GM18498 (cell line): ENCODE measurements around the gene IGLL5.

Experiments
- ATAC-seq: cut with Tn5 transposase; IDR thresholded peaks from one replicate; pipeline ENCODE4 v1.9.1; 2021; ENCODE audit warnings: mild to moderate bottlenecking, moderate library complexity; ENCODE audit not compliant: unreplicated experiment

IGLL5 gene

DNA sequence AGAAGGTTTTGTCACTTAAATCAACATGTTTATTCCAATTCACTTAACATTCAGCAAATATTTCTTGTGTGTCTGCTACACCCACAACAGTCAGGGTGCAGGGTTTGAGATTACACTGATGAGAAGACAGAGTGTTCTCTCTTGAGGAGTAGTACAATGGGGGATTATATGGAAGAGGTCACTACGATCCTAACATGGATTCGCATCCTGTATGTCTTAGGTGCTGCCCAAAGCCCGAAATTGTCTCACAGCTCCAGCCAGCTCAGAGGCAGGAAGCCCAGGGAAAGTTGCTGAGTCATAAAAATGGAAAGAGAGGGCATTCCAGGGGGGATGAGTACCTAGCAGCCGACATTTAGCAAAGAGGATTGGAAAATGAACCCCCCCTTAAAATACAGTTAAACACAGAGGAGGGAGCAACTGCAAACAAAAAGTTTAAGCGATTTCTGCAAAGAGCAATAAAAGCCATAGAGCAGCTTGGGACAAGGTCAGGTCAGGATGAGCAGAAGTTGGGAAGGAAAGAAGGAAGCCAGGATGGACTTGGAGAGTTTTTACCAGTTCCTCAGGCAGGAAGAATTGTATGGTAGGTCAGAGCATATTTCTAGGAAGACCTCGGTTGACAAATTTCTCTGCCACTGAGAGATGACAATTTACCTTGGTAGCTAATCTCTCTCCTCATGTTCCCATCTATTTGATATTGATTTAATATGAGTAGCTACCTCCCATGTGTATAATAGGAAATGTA, 49.5 kb downstream of the IGLL5 start:
- no peak for ATAC-seq

DNA sequence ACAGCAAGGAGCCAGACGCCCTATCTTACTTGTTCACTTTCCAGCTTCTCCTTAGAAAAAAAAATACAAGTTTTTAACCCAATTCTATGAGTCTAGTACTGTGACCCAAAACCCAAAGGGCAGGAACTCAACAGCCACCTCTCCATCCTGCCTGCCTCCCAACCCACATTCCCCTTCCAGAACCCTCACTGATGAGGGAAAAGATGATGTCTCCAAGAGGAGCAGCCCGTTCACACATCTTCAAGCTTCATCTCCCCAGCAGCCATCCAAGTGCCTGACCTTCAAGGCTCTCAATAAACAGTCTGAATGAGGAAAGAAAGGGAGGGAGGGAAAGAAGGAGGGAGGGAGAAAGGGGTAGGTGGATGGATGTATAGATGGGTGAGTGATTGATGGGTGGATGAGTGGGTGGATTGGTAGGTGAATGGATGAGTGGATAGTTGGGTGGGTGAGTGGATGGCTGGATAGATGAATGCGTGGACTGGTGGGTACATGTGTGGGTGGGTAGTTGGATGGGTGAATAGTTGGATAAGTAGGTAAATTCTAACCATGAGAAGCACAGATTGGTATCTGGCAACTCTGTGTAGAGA, 50.4 kb downstream of the IGLL5 start:
- no peak for ATAC-seq

DNA sequence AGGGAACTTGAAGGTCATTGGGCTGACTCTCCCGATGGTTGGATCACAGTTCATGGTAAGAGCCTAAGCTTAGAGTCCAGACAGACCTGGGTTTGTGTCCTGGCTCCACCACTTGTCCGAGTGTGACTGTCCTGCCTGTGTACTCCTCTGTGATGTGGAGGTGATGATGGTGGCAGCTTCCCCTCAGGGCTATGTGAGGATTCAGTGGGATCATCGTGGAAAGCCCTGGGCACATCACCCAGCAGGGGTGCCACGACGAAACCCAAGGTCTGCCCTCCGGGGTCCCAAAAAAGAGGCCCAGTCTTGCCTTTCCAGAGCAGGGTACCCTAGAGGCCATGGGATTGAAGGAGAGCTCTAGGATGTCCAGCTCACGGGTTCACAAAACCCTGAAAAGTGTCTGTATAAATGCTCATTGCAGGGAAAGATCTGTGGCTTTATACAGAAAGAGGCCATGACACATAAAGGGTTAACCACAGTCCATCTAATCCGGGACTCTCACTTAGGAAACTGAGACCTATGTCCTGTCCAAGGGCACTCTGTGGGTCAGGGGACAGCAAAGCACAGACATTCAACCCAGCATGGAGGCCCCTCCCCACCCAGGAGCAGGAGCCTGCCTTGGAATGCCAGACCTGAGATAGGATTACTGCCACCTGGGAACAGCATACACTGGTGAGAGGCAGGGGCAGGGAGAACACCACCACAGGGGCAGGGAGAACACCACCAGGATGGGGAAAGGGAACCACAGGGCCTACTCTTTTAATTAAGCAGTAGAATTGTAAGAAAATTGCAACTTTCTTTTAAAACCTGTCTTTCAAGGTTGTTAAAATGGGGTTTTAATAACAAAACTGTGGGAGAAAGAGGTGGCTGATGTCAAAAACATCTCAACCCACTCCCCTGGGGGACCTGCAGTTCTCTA, 51.3 kb downstream of the IGLL5 start:
- ATAC-seq, result no peak

DNA sequence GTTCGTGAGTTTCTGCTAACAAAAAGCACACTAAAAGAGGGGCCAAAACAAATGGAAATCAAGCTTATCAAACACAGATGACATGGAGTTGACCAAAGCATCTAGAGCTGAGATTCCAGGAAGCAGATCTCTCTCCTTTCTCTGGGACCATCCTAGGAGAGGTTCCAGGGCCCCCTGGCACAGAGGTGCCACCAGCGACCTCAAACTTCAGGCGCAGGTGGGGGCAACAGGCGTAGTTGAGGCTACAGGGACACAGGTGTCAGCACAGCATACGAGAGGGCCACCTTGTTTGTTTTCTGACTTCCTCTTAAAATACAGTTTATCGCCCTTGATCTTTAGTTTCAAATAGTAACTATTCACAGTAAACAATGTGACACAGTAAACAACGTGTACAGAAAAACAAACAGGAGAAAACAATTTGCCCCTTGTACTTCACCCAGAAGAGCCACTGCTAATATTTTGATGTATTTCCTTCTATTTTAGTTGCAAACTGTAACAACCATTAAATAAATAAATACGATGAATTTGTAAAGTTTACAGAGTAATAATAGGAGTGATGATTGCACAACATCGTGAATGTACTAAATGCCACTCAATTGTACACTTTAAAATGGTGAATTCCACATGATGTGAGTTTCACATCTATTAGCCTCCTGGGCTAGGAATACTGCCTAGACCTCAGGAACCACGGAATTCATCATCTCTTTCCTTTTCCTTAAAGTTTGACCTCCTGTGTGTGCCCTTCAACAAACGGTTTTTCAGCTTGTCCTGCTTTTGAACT, 52.2 kb downstream of the IGLL5 start:
- ATAC-seq, result no peak

DNA sequence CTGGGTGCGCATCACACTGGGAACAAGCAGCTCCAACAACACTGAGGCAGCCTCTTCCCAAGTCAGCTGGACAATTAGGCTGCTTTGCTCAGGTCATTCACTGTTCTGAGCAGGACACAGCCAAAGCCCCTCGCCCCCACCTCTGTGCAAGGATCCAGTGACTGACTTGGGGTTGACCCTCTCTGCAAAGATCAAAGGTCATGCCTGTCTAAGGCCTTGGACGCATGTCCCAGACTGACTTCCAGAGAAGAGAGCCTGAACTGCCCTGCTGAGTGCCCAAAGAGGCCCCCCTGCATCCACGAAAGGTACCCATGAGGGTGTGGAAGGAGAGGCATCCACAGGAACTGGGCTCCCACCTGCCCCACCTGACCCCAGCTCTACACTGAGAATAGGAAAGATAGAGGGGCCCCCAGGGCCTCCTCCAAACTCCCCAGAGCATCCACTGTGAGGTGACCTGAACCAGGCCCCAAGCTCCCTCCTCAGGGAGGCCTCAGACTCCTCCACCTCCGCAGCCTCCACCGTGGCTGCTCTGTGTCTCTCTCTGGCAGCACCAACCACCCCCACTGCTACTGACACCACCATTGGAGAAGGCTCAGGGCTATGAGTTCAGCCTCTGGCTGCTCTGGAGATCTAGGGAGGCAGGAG, 53.5 kb downstream of the IGLL5 start:
- ATAC-seq, result no peak

DNA sequence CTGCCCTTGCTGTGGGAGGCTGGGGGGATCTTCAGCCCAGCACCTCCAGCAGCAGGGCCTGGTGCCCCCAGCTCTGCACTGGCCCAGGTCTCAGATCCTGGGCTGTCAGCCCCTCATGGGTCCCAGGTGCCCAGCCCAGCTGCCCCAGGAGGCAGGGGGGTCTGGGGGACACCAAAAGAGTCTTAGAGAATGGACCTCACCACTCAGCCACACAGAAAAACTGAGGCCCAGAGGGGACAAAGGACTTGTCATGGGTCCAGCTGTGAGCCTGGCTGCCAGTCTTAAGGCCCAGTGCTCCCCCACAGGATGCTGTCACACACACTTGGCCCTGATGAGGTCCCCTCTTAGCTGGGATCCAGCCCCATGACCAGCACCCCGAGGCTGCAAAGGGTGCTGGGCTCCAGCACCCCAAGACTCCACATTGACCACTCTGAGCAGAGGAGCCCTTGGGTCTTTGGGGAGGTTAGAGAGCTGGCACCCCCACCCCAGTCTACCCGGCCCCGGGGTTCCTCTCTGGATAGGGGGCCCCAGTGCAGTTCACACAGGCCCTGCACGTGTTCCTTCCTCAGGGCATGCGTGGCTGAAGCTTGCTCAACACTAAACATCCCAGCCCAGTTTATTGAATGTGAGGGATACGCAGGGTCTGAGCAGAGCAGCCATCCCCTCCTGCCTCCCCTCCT, 54.4 kb downstream of the IGLL5 start:
- ATAC-seq, result no peak

DNA sequence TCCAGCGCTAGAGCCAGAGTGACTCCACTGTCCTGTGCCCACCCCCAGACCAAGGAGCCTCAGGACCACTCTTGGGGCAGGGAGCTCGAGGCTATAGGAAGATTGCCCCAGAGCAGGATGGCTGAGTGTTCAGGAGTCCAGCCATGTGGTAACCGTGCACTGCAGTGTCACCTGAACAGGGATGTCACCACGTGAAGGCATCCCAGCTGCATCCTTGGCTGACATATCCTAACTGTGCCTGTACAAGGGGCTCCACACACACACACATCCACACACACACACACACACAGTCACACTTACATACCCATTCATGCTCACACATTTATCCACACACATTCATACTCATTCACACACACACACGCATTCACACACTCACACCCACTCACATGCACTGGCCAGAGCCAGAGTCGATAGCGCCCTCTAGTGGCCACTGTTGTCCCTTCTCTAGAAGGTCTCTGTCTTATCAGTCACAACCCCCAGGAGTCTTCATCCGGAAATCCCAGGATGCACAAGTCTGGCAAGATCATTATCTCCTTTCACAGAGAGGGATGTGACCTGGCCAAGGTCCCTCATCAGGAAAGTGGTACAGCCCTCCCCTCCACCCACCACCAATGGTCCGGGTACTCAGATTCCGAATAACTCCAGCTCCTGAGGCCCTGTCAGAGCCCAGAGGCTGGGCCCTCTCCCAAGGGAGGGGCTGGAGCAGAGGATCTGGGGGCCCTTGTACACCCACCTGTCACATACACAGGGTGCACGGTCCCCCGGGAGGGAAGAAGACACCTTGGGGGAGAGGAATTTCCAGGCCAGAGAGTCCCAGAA, 55.1 kb downstream of the IGLL5 start:
- peak; percentile 51 for ATAC-seq

DNA sequence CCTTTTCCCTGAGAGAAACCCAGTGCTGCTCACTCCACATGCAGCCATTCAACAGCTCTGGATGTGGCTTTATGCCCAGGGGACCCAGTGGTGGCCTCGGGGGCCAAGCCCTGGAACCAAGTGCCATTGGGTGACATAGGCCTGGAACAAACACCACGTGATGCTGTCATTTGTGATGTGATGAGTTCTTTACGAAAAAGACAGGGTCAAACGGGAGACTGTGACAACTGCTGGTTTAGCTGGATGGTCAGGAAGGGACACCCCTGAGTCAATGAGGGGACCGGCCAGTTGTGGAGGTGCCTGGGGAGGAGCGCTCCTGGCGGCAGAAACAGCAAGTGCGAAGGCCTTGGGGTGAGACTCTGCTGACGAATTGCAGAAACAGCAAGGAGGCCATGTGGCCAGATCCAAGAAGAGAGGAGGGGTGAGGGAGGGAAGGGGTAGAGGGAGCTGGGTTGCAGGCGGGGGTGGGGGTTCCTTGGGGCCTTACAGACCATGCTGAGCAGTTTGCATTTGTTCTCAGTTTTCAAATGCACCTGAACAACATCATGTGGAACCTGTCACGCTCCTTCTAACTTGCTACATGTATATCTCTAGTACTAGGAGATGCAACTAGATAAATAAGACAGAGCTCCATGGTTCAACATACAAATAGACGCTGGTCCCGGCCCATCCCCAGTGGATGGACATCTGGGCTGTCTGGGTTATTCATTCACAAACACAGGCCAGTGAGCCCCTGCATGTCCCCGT, 56.1 kb downstream of the IGLL5 start:
- ATAC-seq, result no peak

DNA sequence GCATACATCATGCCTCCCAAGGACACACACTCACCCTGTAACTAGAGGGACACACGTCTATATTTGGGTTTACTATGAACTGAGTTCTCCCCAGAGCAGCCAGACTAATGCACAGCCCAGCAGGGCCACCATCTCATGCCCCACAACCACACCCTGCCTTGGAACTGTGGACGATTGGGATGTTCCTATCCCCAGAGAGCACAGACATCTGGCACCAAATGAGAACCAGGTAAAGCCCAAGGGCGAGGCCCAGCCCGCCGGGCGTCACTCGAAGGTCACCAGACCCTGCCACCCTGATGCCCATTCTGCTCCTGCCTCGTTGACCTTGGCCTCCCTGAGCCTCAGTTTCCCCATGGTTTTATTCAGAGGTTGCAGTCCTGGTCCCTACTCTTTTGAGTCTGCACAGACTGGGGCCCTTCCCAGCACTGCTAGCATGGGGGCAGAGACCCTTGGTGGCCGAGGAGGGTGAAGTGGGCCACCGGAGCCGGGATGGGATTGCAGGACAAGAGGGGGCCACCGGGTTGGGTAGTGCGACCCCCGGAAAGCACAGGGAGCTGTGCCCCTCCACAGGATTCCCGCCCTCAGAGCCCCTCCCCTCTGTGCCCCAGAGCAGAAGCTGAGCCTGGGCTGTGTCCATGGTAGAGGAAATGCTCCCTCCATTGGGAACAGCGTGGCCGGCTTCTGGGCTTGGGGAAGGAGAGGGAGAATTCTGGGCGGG, 56.8 kb downstream of the IGLL5 start:
- ATAC-seq, result no peak

DNA sequence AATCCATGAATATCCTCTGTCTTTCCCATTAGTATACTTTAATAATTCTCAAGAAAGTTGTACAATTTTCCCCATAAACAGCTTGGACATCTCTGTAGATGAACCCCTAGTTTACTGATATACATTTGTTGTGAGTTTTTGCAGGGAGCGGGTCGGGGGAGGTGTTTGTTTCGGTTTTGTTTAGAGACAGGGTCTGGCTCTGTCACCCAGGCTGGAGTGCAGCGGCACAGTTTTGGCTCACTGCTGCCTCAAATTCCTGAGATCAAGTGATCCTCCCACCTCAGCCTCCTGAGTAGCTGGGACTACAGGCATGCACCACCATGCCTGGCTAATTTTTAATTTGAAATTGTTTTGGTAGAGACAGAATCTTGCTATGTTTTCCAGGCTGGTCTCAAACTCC, 57.6 kb downstream of the IGLL5 start:
- ATAC-seq, result no peak
